Breast epithelium (tissue), 4 donors: ENCODE measurements around the gene RNASE13. TPM values are rescaled to one million over a fixed set of nuclear protein-coding genes. Genes with fewer than 3 reads are reported as not detected.

ENCODE experiments used
- DNase-seq, 2 donors: peaks; one replicate each; pipeline ENCODE4 v3.0.0-alpha.2; 2019; ENCODE audit warnings: low spot score in 2 of 2
- H3K27ac ChIP-seq, 2 donors: fragments of 200-600 bp; sonication (generic) in 1 of 2; one replicate each; pipeline ENCODE4 v1.5.1; 2016 to 2019; ENCODE audit warnings: mild to moderate bottlenecking in 1 of 2
- H3K27me3 ChIP-seq, 2 donors: fragments of 200-600 bp; sonication (generic) in 1 of 2; one replicate each; pipeline versions ENCODE4 v1.5.1 to v1.6.0; 2017 to 2019; ENCODE audit warnings: control low read depth in 1 of 2, mild to moderate bottlenecking in 1 of 2
- H3K36me3 ChIP-seq: fragments of 200-600 bp; one replicate; pipeline ENCODE4 v1.5.1; 2019
- H3K4me1 ChIP-seq, 2 donors: fragments of 200-600 bp; sonication (generic); one replicate each; pipeline ENCODE4 v1.5.1; 2016 to 2019; ENCODE audit warnings: control low read depth in 1 of 2
- H3K4me3 ChIP-seq, 3 donors: fragments of 200-600 bp; sonication (generic); 1 replicate in 2 of 3; 2 replicates in 1 of 3; pipeline ENCODE4 v1.5.1; 2016 to 2019; ENCODE audit warnings: mild to moderate bottlenecking in 3 of 3, moderate library complexity in 2 of 3
- H3K9me3 ChIP-seq, 2 donors: fragments of 200-600 bp; sonication (generic) in 1 of 2; one replicate each; pipeline ENCODE4 v1.5.1; 2016 to 2019; ENCODE audit warnings: control low read depth in 1 of 2
- CTCF ChIP-seq, 3 donors: fragments of 450-650 bp; IDR thresholded peaks; one replicate each; pipeline ENCODE4 v1.5.1; 2016 to 2017; ENCODE audit warnings: antibody characterized with exemption in 3 of 3, mild to moderate bottlenecking in 3 of 3, moderate library complexity in 3 of 3
- POLR2A ChIP-seq: fragments of 450-650 bp; IDR thresholded peaks from one replicate; pipeline ENCODE4 v1.6.1; 2016; ENCODE audit warnings: antibody characterized with exemption, mild to moderate bottlenecking, moderate library complexity
- POLR2AphosphoS5 ChIP-seq, 3 donors: sonication (generic); formaldehyde crosslinking; IDR thresholded peaks; one replicate each; pipeline ENCODE4 v1.6.1; 2017; ENCODE audit warnings: antibody characterized with exemption in 3 of 3
- intact Hi-C: fragments of 100-400 bp; cut with DNase I; formaldehyde crosslinking; loops from one replicate; pipeline ENCODE4 v1.15.1; 2023; ENCODE audit warnings: low total_unique reads
- total RNA-seq, 3 donors: library from RNA; depleted of rRNA; stranded (reverse); fragments of >200 nt; gene quantifications; one replicate each; pipeline ENCODE4 v1.1.0, GENCODE V29; 2016

RNASE13 gene
- total RNA-seq, 3 donors from 2014 or later = not detected

GRCh38 chr14:21070083-21070609 lies 35.5 kb upstream of the RNASE13 start, which contains the start of gene ARHGEF40:
Gene ARHGEF40 (plus strand): TSS chr14:21070304. CDS start chr14:21070397, 93 bp downstream.
- no peaks in the 10 kb centered on the region for H3K9me3 ChIP-seq
- H3K27me3 ChIP-seq = no peaks in the 10 kb centered on the region
- TF ChIP-seq CTCF (IDR thresholded peaks at IDR 0.05) (no peak), POLR2AphosphoS5 (IDR thresholded peaks at IDR 0.05) (no peak), POLR2A (no peak)
- H3K36me3 ChIP-seq = no peaks in the 10 kb centered on the region
- H3K4me3 ChIP-seq = peak within 1 kb of the TSS; percentile 68 to 86 (median 73)
- intact Hi-C loops = no loop called here
- no peak for DNase-seq
- peak within 1 kb of the TSS; percentile 91 to 92 for H3K27ac ChIP-seq
- H3K4me1 ChIP-seq = peaks cover 4 to 17% of the 10 kb centered on the region in 2 donors

GRCh38 chr14:21069388-21070082 lies 34.9 kb upstream of the RNASE13 start:
- Histone ChIP-seq H3K9me3 (no peaks in the 10 kb centered on the region), H3K27ac (peak overlapping the region; percentile 91 to 92), H3K4me1 (peaks cover 4 to 17% of the 10 kb centered on the region in 2 donors), H3K36me3 (no peaks in the 10 kb centered on the region), H3K4me3 (peak overlapping the region; percentile 68 to 86 (median 73)), H3K27me3 (no peaks in the 10 kb centered on the region)
- TF ChIP-seq CTCF (IDR thresholded peaks at IDR 0.05) (no peak), POLR2A (no peak), POLR2AphosphoS5 (IDR thresholded peaks at IDR 0.05) (no peak)
- intact Hi-C loops = loop anchor here (10.0 kb wide), 1 partner anchor 95 kb away; no protein-coding TSS in a partner anchor
- peak in 1 of 2 donors; percentile 59 for DNase-seq

DNA sequence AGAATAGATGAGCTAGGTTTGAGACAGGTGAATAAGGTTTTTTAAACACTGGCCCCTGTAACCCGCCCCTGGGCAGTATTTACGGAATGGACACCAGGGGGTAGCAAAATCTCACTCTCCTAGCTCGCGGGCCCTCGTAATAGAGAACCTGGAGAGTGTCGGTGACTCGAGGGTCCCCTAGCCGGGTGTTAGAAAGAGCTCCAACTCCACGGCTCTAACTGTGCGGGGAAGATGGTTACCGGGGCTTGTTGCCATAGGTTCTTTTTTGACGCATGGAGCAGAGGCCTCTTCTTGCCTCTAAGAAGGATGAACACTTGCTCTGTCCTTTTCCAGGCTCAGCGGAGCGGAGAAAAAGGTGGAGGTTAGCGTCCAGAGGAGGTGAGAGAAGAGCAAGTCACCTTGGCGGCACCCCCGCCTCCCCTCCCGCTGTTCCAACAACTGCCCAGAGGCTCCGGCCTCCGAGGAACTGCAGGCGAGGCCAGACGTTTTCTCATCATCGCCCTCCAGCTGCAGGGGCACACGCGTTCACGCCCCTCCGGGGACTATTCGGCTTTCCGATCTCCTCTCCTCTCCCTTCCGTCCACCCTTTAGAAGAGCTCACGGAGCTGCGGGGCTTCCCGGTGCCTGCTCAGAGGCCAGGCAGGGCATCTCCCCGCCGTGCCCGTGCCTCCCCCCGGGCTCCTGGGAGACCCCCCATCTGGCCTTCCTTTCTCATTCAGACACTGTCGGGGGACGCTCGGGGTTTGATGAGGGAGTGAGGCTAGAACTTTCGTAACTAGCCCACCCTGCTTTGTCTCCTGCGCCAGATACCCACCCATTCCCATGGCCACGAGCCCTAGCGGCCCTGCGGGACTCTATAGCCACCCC lies 34.1 kb upstream of the RNASE13 start:
- intact Hi-C loops = loop anchor here (10.0 kb wide), 1 partner anchor 94 kb away; no protein-coding TSS in a partner anchor
- Histone ChIP-seq H3K27ac (peak overlapping the region; percentile 91 to 92), H3K9me3 (no peaks in the 10 kb centered on the region), H3K4me1 (peaks cover 4 to 17% of the 10 kb centered on the region in 2 donors), H3K4me3 (peak overlapping the region; percentile 68 to 86 (median 73)), H3K27me3 (no peaks in the 10 kb centered on the region), H3K36me3 (no peaks in the 10 kb centered on the region)
- peak; percentile 58 to 63 (median 59) for TF ChIP-seq CTCF (IDR thresholded peaks at IDR 0.05)
- TF ChIP-seq POLR2A = no peak
- TF ChIP-seq POLR2AphosphoS5 (IDR thresholded peaks at IDR 0.05) = no peak
- DNase-seq = no peak

DNA sequence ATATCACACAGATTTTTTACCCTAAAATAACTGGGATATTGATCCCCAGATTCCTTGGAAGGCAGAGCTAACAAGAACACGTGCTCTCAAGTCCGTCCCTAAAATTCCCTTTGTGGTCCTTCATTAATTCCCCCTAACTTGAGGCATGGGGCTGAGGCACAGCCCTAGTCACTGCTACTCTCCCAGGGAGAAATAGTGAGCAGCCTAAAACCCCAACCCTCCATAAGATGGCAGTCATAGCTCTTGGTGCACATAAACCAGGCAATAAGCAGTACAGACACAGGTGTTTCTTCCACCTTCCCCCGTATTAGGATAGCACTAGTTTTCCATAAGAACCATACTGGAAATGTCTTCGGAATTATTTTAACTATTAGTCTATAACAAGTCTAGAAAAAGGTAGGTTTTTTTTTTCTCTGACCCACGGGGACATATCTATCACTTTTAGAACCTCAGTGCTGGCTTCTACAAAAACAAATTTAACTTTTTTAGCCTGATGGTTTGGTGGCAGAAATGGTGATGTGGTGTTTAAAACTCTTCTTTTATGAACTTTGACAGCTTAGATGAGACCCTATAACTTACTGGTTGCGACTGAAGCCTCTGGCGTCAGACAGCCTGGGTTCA lies 32.4 kb upstream of the RNASE13 start:
- no peak overlapping the region for H3K27ac ChIP-seq
- DNase-seq = no peak
- no peaks in the 10 kb centered on the region for H3K36me3 ChIP-seq
- intact Hi-C loops = loop anchor here (10.0 kb wide), 1 partner anchor 92 kb away; no protein-coding TSS in a partner anchor
- no peaks in the 10 kb centered on the region for H3K27me3 ChIP-seq
- H3K4me3 ChIP-seq = no peak overlapping the region
- TF ChIP-seq POLR2AphosphoS5 (IDR thresholded peaks at IDR 0.05) (no peak), CTCF (IDR thresholded peaks at IDR 0.05) (no peak), POLR2A (no peak)
- no peaks in the 10 kb centered on the region for H3K9me3 ChIP-seq
- H3K4me1 ChIP-seq = peaks cover 0 to 10% of the 10 kb centered on the region in 2 donors
